Inferior parietal cortex (tissue), 1 donor: ENCODE results near the gene PRKN.
"Not testable (repeated sequence)": the region's sequence is repeated elsewhere in the genome, so short reads cannot be mapped to it uniquely, and the experiment has no call there.

Source experiments
- DNase-seq: peaks from one replicate; pipeline ENCODE4 v3.0.0-alpha.2; 2016; ENCODE audit errors: extremely low spot score

PRKN gene

GRCh38 chr6:161498359-161498758 is 1229.2 kb downstream of the PRKN start:
- DNase-seq: no peak

- DNase-seq: no peak
Measured at GRCh38 chr6:161496941-161497340, 1230.6 kb downstream of the PRKN start.

GRCh38 chr6:161496271-161496670 is 1231.3 kb downstream of the PRKN start:
- not testable (repeated sequence) for DNase-seq

- no peak for DNase-seq
Measured at GRCh38 chr6:161494566-161494965, 1233.0 kb downstream of the PRKN start.

- DNase-seq: no peak
Measured at GRCh38 chr6:161493576-161494118, 1233.9 kb downstream of the PRKN start.

- no peak for DNase-seq
Measured at GRCh38 chr6:161489626-161490306, 1237.8 kb downstream of the PRKN start.

GRCh38 chr6:161487694-161488093 is 1239.9 kb downstream of the PRKN start:
- DNase-seq: no peak

- no peak for DNase-seq
Measured at GRCh38 chr6:161487217-161487531, 1240.4 kb downstream of the PRKN start.

GRCh38 chr6:161486361-161487216 is 1241.0 kb downstream of the PRKN start:
- DNase-seq: no peak

- DNase-seq: no peak
Measured at GRCh38 chr6:161482517-161482858, 1245.1 kb downstream of the PRKN start.

- peak; percentile 19 for DNase-seq
Measured at GRCh38 chr6:161481786-161482516, 1245.6 kb downstream of the PRKN start.

- no peak for DNase-seq
Measured at GRCh38 chr6:161480421-161481155, 1247.0 kb downstream of the PRKN start.

- DNase-seq: no peak
Measured at GRCh38 chr6:161479376-161479775, 1248.2 kb downstream of the PRKN start.

GRCh38 chr6:161477876-161478425 is 1249.6 kb downstream of the PRKN start:
- DNase-seq: no peak

- DNase-seq: no peak
Measured at GRCh38 chr6:161476711-161477110, 1250.9 kb downstream of the PRKN start.

- DNase-seq: no peak
Measured at GRCh38 chr6:161465403-161465802, 1262.2 kb downstream of the PRKN start.

GRCh38 chr6:161463071-161463470 is 1264.5 kb downstream of the PRKN start:
- DNase-seq: no peak

- DNase-seq: no peak
Measured at GRCh38 chr6:161462148-161462547, 1265.4 kb downstream of the PRKN start.

GRCh38 chr6:161459008-161459615 is 1268.5 kb downstream of the PRKN start:
- no peak for DNase-seq

GRCh38 chr6:161458201-161458951 is 1269.2 kb downstream of the PRKN start:
- no peak for DNase-seq
